Right lobe of liver (tissue), 4 donors: ENCODE data around the gene HES4.

Experiments used
- CTCF ChIP-seq, 4 donors: fragments of 200-600 bp in 3 of 4; fragments of 450-650 bp in 1 of 4; IDR thresholded peaks; one replicate each; pipeline versions ENCODE4 v1.5.1 to v1.8.0; 2016 to 2022; ENCODE audit warnings: antibody characterized with exemption in 4 of 4, mild to moderate bottlenecking in 2 of 4
- POLR2A ChIP-seq: fragments of 450-650 bp; IDR thresholded peaks from one replicate; pipeline ENCODE4 v1.6.1; 2017; ENCODE audit warnings: antibody characterized with exemption, mild to moderate bottlenecking
- donor health status: DM: no; HTN: no; CAD: no.
- donor health status: DM: no; HTN: no; CAD: no.
- donor health status: DM: no; HTN: yes; CAD: no.

DNA sequence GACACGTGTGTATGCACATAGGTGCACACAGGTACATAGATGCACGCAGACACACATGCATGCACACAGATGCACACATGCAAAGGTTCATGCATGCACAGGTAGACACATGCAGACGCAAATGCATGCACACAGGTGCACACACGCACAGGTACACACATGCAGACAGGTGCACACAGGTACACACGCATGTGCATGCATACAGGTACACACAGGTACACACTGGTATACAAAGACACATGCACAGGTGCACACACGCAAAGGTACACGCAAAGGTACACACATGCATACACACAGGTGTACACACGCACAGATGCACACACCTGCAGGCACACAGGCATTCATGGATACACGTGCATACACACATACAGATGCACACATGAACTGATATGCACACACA is 49.6 kb downstream of the HES4 start:
- TF ChIP-seq CTCF (IDR thresholded peaks at IDR 0.05), result no peak
- no peak for TF ChIP-seq POLR2A
